DMS 273 (cell line): Measurements from ENCODE around the gene C12orf60.

Experiments
- DNase-seq: peaks from one replicate; lab custom pipeline; 2025; ENCODE audit not compliant: unreplicated experiment; lab: John Stamatoyannopoulos, UW

The C12orf60 gene

GRCh38 chr12:14871247-14871646, 67.8 kb downstream of the C12orf60 start:
- no peak for DNase-seq

GRCh38 chr12:14871886-14872285, 68.4 kb downstream of the C12orf60 start:
- no peak for DNase-seq

GRCh38 chr12:14873440-14874185, 70.1 kb downstream of the C12orf60 start:
- peak; percentile 67 for DNase-seq
